Measurements from ENCODE around the gene MYO7B.

The MYO7B gene

DNA sequence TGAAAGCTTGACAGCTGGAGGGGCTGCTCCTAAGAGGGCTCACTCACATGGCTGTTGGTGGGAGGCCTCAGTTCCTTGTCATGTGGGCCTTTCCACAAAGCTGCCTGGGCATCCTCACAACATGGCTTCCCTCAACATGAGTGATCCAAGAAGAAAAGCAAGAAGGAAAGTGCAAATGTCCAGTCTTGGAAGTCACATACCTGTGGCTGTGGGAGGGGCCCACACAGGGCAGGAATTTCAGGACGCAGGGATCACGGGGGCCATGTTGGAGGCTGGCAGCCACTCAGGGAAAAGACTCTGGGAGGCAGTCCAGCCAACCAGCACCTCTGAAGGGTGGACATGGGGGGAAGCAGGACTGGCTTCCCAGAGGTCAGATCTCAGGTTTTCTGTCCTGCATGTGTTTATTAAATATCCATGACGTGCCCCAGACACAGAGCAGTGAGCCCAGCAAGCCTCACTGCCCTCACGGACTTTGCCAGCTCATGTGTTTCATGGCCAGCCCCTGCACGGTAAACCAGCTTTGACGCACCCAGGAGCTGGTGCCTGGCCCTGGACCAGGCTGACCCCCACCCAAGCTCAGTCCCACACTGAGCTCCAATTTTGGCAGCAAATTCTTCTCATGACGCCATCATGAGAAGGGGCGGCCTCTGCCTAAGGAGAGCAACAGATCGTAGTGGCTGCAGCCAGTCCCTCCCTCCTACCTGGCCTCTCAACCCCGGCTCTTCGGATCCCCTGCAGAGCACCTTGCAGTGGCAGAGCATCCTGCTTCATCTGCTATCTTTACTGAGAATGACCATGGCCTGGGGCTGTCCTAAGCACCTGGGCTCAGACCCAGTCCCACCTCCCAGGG, 75.8 kb downstream of the MYO7B start:
- no peak for DNase-seq

DNA sequence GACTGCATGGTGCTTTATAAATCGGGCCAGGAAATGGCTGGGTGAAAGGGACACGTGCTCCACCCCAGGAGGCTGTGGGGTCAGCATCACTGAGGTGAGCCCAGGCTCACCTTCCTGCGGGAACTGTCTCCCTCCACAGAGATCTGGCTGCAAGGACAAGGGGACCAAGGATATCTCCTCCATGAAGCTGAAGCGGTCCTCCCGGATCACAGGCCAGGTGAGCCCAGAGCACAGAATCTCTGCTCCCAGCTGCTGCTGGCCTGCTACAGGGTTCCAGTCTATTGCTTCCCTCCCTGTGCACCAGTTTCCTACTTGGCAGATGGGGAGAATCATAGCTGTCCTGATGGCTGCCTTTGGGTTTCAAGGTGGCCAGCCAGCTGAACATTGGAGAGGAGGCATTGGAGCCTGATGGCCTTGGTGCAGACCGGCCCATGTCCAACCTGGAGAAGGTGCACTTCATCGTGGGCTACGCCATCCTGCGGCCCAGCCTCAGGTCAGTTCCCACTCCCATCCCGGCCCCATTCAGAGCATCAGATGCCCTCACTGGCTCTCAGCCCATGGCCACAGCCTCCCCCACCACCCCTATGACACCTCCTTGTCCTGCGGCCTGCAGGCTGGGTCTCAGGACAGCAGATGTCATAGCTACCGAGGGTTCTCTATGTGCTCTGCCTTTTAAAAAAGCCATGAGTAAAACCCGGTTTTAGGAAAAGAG, 76.8 kb downstream of the MYO7B start:
- no peak for DNase-seq

GRCh38 chr2:127614246-127614645, 78.8 kb downstream of the MYO7B start:
- no peak for DNase-seq

- no peak for DNase-seq
These were observed 79.2 kb downstream of the MYO7B start for GRCh38 chr2:127614731-127615130.

DNA sequence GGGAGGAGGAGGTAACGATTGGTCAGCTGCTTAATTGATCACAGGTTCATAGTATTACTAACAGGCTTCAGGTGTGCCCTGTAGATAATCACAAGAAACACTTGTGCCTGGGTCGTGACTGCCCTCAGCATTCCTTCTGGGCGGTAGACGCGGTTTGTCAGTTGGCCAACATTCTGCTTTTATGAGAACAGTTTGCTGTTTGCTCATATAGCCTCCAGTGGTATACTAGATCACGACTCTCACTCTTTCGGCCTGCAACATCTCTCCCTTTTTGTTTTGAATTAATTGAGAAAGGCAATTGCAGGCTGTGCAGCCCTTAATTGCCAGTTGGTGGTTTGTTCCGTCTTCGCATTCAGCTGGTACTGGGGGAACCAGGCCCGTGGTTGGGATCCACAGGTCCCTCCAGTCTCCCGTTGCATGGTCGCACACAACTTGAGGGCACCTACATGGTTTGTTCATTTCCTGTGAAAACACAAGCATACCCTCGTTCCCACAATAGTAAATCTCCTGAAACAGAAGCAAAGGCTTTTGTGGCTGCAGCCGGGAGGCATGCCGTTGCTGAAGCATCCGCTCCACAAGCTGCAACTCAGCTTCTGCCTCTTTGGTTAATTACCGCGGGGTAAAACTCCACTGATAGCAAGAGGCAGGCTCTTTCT, 80.2 kb downstream of the MYO7B start:
- DNase-seq = no peak

DNA sequence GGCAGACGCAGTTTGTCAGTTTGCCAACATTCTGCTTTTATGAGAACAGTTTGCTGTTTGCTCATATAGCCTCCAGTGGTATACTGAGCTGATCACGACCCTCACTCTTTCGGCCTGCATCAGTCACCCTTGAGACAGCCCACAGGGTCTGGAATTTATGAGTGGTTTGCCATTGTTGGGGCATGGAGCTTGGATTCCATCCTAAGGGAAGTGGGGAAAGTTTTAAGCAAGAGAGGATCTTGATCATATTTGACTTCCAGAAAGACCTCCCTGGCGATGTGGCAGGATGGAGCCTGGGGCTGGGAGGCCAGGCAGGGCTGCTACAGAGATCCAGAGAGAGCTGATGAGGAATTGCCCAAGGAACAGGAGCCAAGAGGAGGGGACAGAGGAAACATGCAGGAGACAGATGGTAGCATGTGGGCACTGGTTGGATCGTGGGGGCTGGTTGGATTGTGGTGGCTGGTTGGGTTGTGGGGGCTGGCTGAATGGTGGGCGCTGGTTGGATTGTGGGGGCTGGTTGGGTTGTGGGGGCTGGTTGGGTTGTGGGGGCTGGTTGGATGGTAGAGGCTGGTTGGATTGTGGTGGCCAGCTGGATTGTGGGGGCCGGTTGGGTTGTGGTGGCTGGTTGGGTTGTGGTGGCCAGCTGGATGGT, 83.2 kb downstream of the MYO7B start:
- DNase-seq = no peak

DNA sequence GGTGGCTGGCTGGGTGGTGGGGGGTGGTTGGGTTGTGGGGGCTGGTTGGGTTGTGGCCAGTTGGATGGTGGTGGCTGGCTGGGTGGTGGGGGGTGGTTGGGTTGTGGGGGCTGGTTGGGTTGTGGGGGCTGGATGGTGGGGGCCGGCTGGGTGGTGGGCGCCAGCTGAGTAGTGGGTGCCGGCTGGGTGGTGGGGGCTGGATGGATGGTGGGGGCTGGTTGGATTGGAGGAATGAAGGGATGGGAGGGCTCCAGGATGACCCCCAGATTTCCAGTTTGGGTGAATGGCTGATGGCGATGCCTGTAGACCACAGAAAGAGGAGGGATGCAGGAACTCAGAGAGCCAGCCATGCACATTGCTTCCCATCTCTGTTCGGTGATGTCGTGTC, 83.7 kb downstream of the MYO7B start:
- DNase-seq = no peak

DNA sequence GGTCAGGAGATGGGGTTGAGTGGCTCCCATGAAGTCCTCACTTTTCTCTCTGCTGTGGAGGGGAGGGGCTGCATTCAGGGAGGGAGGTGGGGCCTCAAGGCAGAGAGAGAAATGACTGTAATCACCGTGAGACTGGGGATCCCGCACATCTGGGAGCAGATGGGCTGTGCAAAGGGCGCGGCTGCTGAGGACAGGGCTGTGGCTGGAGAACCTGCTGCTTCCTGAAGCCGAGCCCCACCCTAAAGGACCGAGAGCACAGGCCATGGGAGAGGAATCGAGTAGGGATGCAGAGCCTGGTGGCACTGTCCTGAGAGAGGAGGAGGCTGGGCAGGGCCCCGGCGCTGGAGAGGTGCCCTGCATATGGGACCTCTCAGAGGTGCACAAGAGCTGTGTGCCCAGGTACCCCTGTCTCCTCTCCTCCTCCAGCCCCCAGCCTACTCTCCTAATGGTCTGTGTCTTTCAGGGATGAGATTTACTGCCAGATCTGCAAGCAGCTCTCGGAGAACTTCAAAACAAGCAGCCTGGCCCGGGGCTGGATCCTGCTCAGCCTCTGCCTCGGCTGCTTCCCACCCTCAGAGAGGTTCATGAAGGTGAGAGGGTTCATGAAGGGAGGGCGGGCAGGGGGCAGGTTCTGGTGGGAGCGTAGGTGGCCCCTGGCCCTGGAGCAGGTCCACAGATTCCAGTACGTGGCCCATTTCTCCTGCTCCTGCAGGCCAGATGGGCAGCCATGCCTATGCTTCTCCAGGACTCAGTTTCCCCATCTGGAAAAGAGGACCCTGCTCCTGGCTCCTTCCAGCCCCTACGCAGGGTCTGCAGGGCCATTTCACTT, 84.6 kb downstream of the MYO7B start:
- DNase-seq = no peak

DNA sequence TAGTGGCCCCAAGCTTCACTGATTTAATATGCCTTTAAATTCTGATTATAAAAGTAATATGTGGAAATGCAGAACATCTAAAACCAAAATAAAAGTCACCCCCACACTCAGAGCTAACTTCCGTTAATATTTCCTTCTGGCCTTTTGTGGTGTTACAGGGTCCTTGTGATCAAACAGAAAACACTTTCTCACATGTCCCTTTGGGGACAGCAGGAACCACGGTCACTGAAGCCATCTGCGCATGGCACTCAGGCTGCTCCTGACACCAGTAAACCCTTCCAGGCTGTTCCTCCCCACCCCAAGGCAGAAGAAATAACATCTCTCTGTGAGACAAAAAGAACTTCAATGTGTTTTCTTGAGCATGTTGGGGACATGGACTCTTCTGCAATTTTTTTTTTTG, 85.4 kb downstream of the MYO7B start:
- DNase-seq = no peak

GRCh38 chr2:127621981-127622431, 86.5 kb downstream of the MYO7B start:
- DNase-seq = no peak

DNA sequence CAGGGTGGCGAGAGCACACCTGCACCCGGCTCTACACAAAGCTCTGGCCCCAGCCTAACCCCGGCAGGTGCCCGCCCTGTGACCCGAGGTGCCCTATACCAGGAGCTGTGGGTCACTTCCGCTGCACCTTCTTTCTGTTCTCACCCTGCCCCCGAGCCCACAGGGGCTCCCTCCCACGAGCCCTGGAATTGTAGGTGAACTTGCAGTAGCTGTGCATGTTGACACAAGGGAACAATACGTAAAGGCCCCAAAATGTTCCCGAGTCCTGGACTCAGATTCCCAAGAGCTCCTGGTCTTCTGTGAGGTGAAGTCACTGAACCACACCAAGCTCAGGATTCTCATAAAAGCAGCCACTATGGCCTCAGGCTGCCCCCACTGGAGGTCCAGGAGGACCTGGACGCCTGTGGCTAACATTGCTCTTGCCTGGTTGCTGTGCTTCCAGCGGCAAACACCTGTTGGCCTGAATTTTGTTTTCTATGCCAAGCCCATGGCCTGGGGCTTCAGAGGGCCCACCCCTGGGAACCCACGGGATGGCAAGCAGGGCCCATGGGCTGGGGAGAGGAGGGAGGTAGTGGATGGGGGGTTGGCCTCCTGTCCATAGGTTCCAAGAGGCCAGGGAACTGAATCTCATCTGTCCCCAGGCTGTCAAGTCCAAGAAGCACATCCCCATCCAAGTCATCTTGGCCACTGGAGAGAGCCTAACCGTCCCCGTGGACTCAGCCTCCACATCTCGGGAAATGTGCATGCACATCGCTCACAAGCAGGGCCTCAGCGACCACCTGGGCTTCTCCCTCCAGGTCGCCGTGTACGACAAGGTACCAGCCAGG, 87.3 kb downstream of the MYO7B start:
- no peak for DNase-seq

GRCh38 chr2:127623388-127624319, 88.2 kb downstream of the MYO7B start:
- peak in 2 of 3 experiments; percentile 37 to 60 for DNase-seq

DNA sequence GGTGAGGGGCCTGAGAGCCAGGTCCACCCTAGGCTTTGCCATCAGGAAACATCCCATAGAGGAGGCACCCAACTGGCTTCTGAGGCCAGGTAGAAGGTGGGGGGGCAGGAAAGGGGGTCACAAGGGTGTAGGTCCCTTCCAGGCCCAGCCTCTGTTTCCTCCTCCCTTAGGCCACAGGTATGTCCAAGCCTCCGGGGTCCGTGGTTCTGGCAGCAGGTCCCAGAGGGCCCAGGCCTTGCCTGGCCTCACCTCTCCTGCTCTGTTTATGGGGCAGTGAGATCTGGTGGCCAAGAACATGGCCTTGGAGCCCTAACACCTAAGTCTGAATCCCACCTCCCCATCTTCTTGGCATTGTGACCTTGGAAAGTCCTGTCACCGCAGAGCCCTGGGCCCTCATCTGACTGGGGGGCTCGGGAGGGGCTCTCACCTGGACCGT, 88.9 kb downstream of the MYO7B start:
- DNase-seq = no peak

DNA sequence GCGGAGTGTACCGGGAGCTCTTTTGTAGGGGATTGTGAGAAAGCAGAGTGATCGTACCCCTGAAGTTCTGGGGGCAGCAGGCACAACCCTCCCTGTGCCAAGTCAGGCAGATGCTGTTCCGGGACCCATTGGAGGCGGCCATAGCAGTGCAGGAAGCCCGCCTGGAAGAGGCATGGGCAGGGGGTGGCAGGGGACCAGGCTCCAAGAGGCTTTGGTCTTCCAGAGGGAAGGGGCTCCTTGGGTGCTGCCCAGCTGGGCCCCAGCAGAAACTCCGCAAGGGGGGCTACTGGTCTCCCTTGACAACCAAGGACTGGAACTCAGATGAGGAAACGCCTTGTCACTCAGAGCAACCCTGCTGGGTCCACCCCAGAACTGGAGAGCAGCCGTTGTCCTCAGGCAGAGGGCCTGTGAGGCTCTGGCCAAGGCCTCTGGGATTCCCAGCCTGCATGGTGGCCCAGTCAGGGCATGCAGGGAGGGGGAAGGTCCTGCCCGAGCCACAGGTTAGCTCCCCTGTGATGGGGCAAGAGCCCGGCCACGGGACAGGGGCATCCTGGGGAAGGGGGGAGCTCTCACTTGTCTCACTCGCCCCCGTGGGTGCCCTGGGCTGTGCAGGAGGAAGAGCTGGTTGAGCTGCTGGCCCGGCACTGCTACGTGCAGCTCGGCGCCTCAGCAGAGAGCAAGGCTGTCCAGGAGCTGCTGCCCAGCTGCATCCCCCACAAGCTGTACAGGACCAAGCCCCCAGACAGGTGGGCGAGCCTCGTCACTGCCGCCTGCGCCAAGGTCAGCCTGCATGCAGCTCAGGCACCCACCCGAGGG, 89.5 kb downstream of the MYO7B start:
- no peak for DNase-seq

DNA sequence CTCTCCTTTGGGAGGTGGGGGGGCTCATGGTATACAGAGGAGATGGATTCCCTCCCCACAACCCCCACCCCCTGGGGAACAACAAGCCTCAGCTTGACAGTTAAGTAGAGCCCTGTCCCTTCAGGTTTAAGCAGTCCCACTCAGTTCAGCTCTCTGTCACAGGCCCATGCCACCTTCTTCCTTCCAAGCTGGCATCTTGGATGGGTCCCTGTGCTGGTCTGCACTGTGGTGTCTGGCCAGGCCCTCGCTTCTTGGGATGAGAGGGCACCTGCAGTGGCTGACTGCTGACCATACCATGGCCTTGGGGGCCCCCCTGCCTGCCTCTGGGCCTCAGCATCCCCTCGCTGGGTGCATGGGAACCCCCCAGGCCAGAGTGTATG, 90.1 kb downstream of the MYO7B start:
- DNase-seq = no peak

GRCh38 chr2:127626175-127626574, 90.7 kb downstream of the MYO7B start:
- DNase-seq = no peak

- DNase-seq = no peak
These were observed 91.6 kb downstream of the MYO7B start for GRCh38 chr2:127626917-127627739.

Measured in NCI-H1417 (cell line).